Large intestine (tissue), 3 donors: Measurements from ENCODE around the gene HSH2D. TPM values are rescaled to one million over a fixed set of nuclear protein-coding genes. Genes with fewer than 3 reads are reported as not detected.
"Not testable (repeated sequence)": the region's sequence is repeated elsewhere in the genome, so short reads cannot be mapped to it uniquely, and the experiment has no call there.

Source experiments
- DNase-seq, 2 donors: peaks; one replicate each; pipeline versions ENCODE4 v3.0.0 to v3.0.0-alpha.2; 2013
- H3K27ac ChIP-seq: one replicate; pipeline ENCODE4 v1.5.1; 2013; ENCODE audit warnings: low read length
- H3K27me3 ChIP-seq: 2 replicates; pipeline ENCODE4 v1.6.1; 2013; ENCODE audit warnings: low read length; ENCODE audit not compliant: control insufficient read depth, insufficient read depth
- H3K36me3 ChIP-seq: 2 replicates; pipeline ENCODE4 v1.6.1; 2013; ENCODE audit warnings: low read length; ENCODE audit not compliant: control insufficient read depth, insufficient read depth
- H3K4me1 ChIP-seq: one replicate; pipeline ENCODE4 v1.6.1; 2013; ENCODE audit warnings: low read length; ENCODE audit not compliant: control insufficient read depth, insufficient read depth
- H3K4me3 ChIP-seq: one replicate; pipeline ENCODE4 v1.5.1; 2013; ENCODE audit warnings: low read length
- H3K9me3 ChIP-seq: one replicate; pipeline ENCODE4 v1.6.1; 2013; ENCODE audit warnings: mild to moderate bottlenecking, low read depth, low read length, moderate library complexity; ENCODE audit not compliant: control insufficient read depth
- WGBS: methylation state at CpG from one replicate; pipeline ENCODE4 v1.1.5; 2013; ENCODE audit warnings: low lambda C conversion rate; ENCODE audit not compliant: insufficient coverage; 5-methylcytosine and 5-hydroxymethylcytosine counted together
- polyA plus RNA-seq: library from polyadenylated mRNA; unstranded; fragments of 120-200 nt; gene quantifications from one replicate; pipeline ENCODE4 v1.2.1, GENCODE V29; 2013

The HSH2D gene
- polyA plus RNA-seq, 1 donor, result 15.4 TPM

GRCh38 chr19:16119075-16119857 is 24.2 kb upstream of the HSH2D start:
- peaks cover 55% of the 10 kb centered on the region for H3K36me3 ChIP-seq
- not testable (repeated sequence) for H3K27me3 ChIP-seq, H3K4me3 ChIP-seq, H3K9me3 ChIP-seq
- H3K4me1 ChIP-seq, result peaks cover 52% of the 10 kb centered on the region
- DNase-seq, result peak; percentile 90 to 95
- WGBS, result 33% methylated on average over 1 of the region's 19 CpGs
- H3K27ac ChIP-seq, result peak overlapping the region; percentile 89

- WGBS, result no CpG with 5 or more reads among the region's 5 CpGs
- Histone ChIP-seq H3K27me3 (no peaks in the 10 kb centered on the region), H3K4me1 (peaks cover 50% of the 10 kb centered on the region), H3K4me3 (no peak overlapping the region), H3K27ac (no peak overlapping the region), H3K9me3 (no peaks in the 10 kb centered on the region), H3K36me3 (peaks cover 74% of the 10 kb centered on the region)
- DNase-seq, result no peak
These were observed 22.3 kb upstream of the HSH2D start for GRCh38 chr19:16121141-16121540.

DNA sequence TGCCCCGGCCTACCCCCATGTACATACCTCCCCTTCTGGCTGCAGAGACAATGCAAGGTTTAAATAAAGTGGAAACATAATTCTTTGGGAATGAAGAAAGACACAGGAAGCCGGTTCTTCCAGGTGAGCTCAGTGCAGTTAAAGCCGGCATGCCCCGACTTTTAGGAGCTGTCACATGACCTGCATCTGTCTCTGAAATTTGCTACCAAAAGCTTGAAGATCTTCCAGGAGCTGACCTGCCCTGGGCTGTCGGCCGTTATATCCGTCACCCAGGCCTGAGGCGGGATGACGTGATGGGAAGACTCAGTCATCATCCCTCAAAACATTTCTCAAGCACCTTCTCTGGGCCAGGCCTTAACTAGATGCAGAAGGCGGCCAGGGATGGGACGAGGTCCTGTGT is 21.5 kb upstream of the HSH2D start:
- peaks cover 44% of the 10 kb centered on the region for H3K4me1 ChIP-seq
- no peaks in the 10 kb centered on the region for H3K27me3 ChIP-seq
- H3K27ac ChIP-seq, result no peak overlapping the region
- peaks cover 79% of the 10 kb centered on the region for H3K36me3 ChIP-seq
- no peak overlapping the region for H3K4me3 ChIP-seq
- WGBS, result no CpG with 5 or more reads among the region's 11 CpGs
- no peaks in the 10 kb centered on the region for H3K9me3 ChIP-seq
- no peak for DNase-seq

- peaks cover 90% of the 10 kb centered on the region for H3K36me3 ChIP-seq
- H3K9me3 ChIP-seq, result no peaks in the 10 kb centered on the region
- peaks cover 23% of the 10 kb centered on the region for H3K4me1 ChIP-seq
- no peak for DNase-seq
- H3K4me3 ChIP-seq, result no peak overlapping the region
- no peaks in the 10 kb centered on the region for H3K27me3 ChIP-seq
- WGBS, result no CpG with 5 or more reads among the region's 14 CpGs
- H3K27ac ChIP-seq, result peak overlapping the region; percentile 39
These were observed 18.5 kb upstream of the HSH2D start for GRCh38 chr19:16124953-16125352.

DNA sequence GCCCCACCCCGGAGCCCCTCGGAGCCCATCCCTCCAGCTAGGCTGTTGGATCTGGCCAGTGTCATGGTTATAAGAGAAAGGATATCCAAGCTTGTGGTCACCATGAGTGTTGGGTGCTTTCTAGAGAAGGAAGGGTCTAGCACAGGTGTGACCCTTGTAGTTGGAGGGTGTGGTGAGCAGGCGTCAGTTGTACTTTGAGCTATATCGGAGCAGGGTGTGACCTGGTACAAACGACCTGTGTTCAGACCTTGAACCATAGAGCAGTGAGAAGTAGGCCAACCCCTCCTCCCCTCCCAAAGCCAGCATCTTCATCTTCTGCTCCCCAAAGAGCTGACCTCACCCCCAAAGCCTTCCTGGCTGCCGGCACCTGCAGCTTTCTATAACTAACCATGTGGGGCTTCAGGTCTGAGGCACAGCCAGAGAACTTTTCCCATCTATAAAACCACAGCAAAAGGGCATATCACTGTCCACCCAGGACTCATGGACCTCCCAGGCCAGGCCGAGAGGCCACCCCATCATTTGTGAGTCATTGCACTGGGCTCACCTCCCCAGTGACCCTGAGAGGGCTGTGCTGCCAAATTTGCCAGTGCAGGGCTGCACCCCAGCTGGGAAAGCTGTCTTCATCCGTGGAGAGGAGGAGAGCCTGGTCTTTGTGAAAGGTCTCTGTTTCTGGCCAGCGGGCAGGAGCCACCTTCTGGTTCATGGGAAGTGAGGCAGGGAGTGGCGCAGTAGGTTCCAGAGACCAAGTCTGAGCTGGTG is 17.6 kb upstream of the HSH2D start:
- Histone ChIP-seq H3K36me3 (peaks cover 93% of the 10 kb centered on the region), H3K27me3 (no peaks in the 10 kb centered on the region), H3K4me3 (no peak overlapping the region), H3K9me3 (no peaks in the 10 kb centered on the region), H3K27ac (peak overlapping the region; percentile 39), H3K4me1 (peaks cover 18% of the 10 kb centered on the region)
- WGBS, result no CpG with 5 or more reads among the region's 10 CpGs
- DNase-seq, result peak; percentile 43 to 70

GRCh38 chr19:16127080-16127479 is 16.4 kb upstream of the HSH2D start:
- Histone ChIP-seq H3K4me3 (no peak overlapping the region), H3K4me1 (peaks cover 18% of the 10 kb centered on the region), H3K9me3 (peaks cover 6% of the 10 kb centered on the region), H3K27ac (no peak overlapping the region), H3K36me3 (peaks cover 91% of the 10 kb centered on the region), H3K27me3 (no peaks in the 10 kb centered on the region)
- DNase-seq, result no peak
- WGBS, result no CpG with 5 or more reads among the region's 11 CpGs

DNA sequence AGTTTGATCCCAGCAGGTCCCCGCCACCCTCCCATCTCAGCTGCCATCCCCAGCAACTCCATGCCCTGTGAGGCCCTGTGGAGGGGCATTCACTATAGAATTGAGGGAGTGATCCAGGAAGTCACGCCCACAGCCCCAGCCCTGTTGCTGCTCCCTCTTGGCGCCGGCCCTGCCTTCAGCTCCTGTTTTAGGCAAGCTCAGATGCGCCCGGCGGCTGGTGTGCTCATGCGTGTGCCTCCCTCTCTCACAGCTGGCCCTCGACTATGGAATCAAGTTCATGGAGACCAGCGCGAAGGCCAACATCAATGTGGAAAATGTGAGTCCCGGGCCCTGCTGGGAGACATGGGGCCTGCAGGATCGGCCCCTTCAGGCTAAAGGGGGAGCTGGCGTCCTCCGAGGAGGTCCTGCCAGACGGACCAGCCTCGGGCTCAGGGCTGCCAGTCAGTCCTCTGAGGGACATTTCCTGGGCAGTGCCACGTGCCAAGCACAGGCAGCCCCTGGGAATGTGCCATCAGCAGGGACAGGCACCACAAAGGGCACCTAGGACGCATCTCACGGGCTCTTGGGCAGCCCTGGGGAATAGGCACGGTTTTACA is 15.6 kb upstream of the HSH2D start:
- no CpG with 5 or more reads among the region's 21 CpGs for WGBS
- Histone ChIP-seq H3K4me3 (no peak overlapping the region), H3K9me3 (peaks cover 8% of the 10 kb centered on the region), H3K27ac (no peak overlapping the region), H3K36me3 (peaks cover 91% of the 10 kb centered on the region), H3K4me1 (peaks cover 18% of the 10 kb centered on the region), H3K27me3 (no peaks in the 10 kb centered on the region)
- DNase-seq, result no peak

DNA sequence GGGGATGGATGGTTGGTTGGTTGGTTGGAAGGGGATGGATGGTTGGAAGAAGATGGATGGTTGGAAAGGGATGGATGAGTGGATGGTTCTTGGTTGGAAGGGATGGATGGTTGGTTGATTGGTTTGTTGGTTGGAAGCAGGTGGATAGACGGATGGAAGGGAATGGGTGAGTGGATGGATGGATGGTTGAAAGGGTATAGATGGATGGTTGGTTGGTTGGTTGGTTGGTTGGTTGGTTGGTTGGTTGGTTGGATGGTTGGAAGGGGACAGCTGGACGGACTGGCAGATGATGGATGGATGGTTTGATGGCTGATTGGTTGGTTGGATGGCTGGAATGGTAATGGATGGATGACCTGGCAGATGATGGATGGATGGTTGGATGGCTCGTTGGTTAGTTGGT is 11.8 kb upstream of the HSH2D start:
- no peaks in the 10 kb centered on the region for H3K4me1 ChIP-seq
- no peak overlapping the region for H3K4me3 ChIP-seq
- no peak overlapping the region for H3K27ac ChIP-seq
- no peaks in the 10 kb centered on the region for H3K27me3 ChIP-seq
- peaks cover 8% of the 10 kb centered on the region for H3K9me3 ChIP-seq
- peaks cover 75% of the 10 kb centered on the region for H3K36me3 ChIP-seq
- WGBS, result 50% methylated on average over 2 of the region's 3 CpGs
- no peak for DNase-seq

GRCh38 chr19:16133818-16134217 is 9.7 kb upstream of the HSH2D start:
- no peak overlapping the region for H3K27ac ChIP-seq
- H3K36me3 ChIP-seq, result peaks cover 55% of the 10 kb centered on the region
- no peaks in the 10 kb centered on the region for H3K4me1 ChIP-seq
- no peak overlapping the region for H3K4me3 ChIP-seq
- no peak for DNase-seq
- no peaks in the 10 kb centered on the region for H3K27me3 ChIP-seq
- no CpG with 5 or more reads among the region's 4 CpGs for WGBS
- H3K9me3 ChIP-seq, result peaks cover 8% of the 10 kb centered on the region

- H3K36me3 ChIP-seq, result peaks cover 48% of the 10 kb centered on the region
- no peak overlapping the region for H3K27ac ChIP-seq
- no CpG with 5 or more reads among the region's 7 CpGs for WGBS
- no peaks in the 10 kb centered on the region for H3K4me1 ChIP-seq
- H3K9me3 ChIP-seq, result peaks cover 8% of the 10 kb centered on the region
- no peak overlapping the region for H3K4me3 ChIP-seq
- no peak for DNase-seq
- H3K27me3 ChIP-seq, result no peaks in the 10 kb centered on the region
These were observed 9.0 kb upstream of the HSH2D start for GRCh38 chr19:16134510-16134909.
